Brain microvascular endothelial cell (primary cell): Measurements from ENCODE around the gene METTL5.
"Not testable (repeated sequence)": the region's sequence is repeated elsewhere in the genome, so short reads cannot be mapped to it uniquely, and the experiment has no call there.

Experiments
- DNase-seq: peaks from one replicate; pipeline ENCODE4 v3.0.0-alpha.2; 2020
- H3K27ac ChIP-seq: fragments of 250-450 bp; sonication (Bioruptor Pico); 2 replicates; pipeline ENCODE4 v1.5.1; 2020; ENCODE audit warnings: mild to moderate bottlenecking, moderate library complexity
- H3K27me3 ChIP-seq: fragments of 250-450 bp; sonication (Bioruptor Pico); replicated peaks from 2 replicates; pipeline ENCODE4 v1.5.1; 2020; ENCODE audit warnings: mild to moderate bottlenecking
- H3K36me3 ChIP-seq: fragments of 250-450 bp; sonication (Bioruptor Pico); replicated peaks from 2 replicates; pipeline ENCODE4 v1.5.1; 2020; ENCODE audit warnings: mild to moderate bottlenecking
- H3K4me3 ChIP-seq: 2 replicates; pipeline ENCODE4 v1.5.1; 2011; ENCODE audit warnings: low read depth, mild to moderate bottlenecking, control low read depth, low read length, moderate library complexity
- in situ Hi-C: cut with HindIII; loops from 2 replicates; pipeline ENCODE4 v1.10.0; 2017; ENCODE audit warnings: low sequenced_read_pairs, low pct_ligation_motif_present
- TF ChIP-seq, protein P1 (sequence below): IDR thresholded peaks from 2 replicates; pipeline ENCODE4 v1.5.1; 2011; ENCODE audit warnings: low read depth, mild to moderate bottlenecking, moderate library complexity, low read length, control low read depth, inconsistent platforms; ENCODE audit errors: missing control alignments

METTL5 gene

DNA sequence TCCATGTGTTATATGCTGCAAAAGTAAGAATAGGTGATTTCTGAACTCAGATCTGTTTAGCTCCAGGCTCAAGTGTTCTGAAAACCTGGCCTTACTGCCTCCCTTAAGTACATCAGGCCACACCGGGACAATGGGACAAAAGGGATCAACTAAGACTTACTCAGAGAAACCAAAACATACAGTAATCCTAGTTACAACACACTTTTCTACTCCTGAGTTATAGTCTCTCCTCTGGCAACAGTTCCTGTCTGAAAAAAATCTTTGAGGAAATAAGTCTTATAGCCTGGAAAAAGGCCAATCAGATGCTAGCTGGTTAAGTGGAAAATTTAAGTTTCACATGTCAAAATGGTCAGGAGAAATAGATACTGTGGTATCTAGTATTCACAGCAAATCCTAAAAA is 5.6 kb downstream of the METTL5 start:
- no peak for DNase-seq
- H3K36me3 ChIP-seq: peaks cover 14% of the 10 kb centered on the region
- H3K4me3 ChIP-seq: no peak overlapping the region
- TF ChIP-seq, protein P1, sequence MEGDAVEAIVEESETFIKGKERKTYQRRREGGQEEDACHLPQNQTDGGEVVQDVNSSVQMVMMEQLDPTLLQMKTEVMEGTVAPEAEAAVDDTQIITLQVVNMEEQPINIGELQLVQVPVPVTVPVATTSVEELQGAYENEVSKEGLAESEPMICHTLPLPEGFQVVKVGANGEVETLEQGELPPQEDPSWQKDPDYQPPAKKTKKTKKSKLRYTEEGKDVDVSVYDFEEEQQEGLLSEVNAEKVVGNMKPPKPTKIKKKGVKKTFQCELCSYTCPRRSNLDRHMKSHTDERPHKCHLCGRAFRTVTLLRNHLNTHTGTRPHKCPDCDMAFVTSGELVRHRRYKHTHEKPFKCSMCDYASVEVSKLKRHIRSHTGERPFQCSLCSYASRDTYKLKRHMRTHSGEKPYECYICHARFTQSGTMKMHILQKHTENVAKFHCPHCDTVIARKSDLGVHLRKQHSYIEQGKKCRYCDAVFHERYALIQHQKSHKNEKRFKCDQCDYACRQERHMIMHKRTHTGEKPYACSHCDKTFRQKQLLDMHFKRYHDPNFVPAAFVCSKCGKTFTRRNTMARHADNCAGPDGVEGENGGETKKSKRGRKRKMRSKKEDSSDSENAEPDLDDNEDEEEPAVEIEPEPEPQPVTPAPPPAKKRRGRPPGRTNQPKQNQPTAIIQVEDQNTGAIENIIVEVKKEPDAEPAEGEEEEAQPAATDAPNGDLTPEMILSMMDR: no peak
- H3K27me3 ChIP-seq: no peaks in the 10 kb centered on the region
- in situ Hi-C loops: no loop called here
- peak overlapping the region; percentile 14 for H3K27ac ChIP-seq

DNA sequence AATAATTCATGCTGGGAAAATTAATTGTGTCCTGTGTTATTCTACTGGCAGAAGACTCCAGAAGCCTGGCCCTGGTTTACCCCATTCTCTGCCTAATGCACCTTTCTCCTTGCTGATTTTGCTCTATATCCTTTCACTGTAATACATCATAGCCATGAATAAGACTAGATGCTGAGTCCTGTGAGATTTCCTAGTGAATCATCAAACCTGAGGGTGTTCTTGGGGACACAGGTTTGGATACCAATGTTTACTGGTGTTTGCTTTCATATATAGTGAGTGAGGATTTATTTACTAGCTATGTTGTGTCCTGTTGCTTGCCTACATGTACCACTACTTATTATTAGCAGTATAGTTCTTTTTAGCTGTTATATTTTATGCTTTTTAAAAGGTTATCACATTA is 6.5 kb downstream of the METTL5 start:
- H3K27ac ChIP-seq: no peak overlapping the region
- H3K4me3 ChIP-seq: no peak overlapping the region
- no peak for DNase-seq
- TF ChIP-seq, protein P1: no peak
- H3K27me3 ChIP-seq: no peaks in the 10 kb centered on the region
- in situ Hi-C loops: no loop called here
- H3K36me3 ChIP-seq: peaks cover 22% of the 10 kb centered on the region

DNA sequence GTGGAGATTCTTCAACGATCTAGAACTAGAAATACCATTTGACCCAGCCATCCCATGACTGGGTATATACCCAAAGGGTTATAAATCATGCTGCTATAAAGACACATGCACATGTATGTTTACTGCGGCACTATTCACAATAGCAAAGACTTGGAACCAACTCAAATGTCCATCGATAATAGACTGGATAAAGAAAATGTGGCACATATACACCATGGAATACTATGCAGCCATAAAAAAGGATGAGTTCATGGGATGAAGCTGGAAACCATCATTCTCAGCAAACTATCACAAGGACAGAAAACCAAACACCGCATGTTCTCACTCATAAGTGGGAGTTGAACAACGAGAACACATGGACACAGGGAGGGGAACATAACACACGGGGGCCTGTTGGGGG is 7.3 kb downstream of the METTL5 start:
- DNase-seq, H3K27ac ChIP-seq, H3K4me3 ChIP-seq, in situ Hi-C loops, H3K27me3 ChIP-seq: not testable (repeated sequence)
- H3K36me3 ChIP-seq: peaks cover 25% of the 10 kb centered on the region

DNA sequence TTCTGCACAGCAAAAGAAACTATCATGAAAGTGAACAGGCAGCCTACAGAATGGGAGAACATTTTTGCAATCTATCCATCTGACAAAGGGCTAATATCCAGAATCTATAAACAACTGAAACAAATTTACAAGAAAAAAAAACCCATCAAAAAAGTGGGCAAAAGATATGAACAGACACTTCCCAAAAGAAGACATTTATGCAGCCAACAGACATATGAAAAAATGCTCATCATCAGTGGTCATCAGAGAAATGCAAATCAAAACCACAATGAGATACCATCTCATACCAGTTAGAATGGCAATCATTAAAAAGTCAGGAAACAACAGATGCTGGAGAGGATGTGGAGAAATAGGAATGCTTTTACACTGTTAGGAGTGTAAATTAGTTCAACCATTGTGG is 7.7 kb downstream of the METTL5 start:
- H3K27ac ChIP-seq, in situ Hi-C loops, DNase-seq, H3K27me3 ChIP-seq, H3K4me3 ChIP-seq: not testable (repeated sequence)
- peaks cover 29% of the 10 kb centered on the region for H3K36me3 ChIP-seq

DNA sequence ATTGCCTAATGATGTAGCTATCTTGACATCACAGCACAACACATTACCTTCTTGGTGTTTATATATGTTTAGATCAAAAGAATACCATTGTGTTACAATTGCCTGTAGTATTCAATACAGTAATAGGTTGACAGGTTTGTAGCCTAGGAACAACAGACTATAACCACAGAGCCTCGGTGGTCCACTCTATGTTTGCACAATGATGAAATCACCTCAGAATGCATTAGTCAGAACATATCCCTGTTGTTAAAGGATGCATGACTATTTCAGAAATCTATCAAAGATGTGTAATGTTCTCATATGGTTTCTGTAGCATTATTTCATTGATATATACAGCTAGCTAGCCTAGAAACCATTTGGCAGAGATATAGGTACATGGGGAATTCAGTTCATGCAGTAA is 8.9 kb downstream of the METTL5 start:
- in situ Hi-C loops: no loop called here
- DNase-seq: peak; percentile 86
- Histone ChIP-seq H3K36me3 (peaks cover 36% of the 10 kb centered on the region), H3K27me3 (no peaks in the 10 kb centered on the region), H3K4me3 (no peak overlapping the region), H3K27ac (peak overlapping the region; percentile 64)
- TF ChIP-seq, protein P1: no peak

DNA sequence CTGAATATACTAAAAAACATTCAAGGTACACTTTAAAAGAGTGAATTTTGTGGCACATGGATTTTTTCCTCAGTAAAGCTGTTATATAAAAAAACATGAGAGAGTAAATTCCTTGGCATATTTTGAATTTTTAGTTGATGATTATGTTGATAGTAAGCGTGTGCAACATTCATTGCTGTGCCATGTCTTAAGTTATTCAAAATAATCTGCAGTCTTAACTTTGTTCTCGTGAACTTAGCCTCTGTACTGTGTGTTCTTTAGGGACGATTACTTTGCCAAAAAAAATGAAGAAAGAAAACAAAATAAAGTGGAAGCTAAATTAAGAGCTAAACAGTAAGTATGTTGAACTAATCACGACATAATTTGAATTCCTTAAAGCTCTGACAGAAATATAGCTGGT is 16.5 kb downstream of the METTL5 start:
- H3K36me3 ChIP-seq: peaks cover 55% of the 10 kb centered on the region
- no peaks in the 10 kb centered on the region for H3K27me3 ChIP-seq
- H3K4me3 ChIP-seq: no peak overlapping the region
- peak overlapping the region; percentile 33 for H3K27ac ChIP-seq
- TF ChIP-seq, protein P1: no peak
- DNase-seq: peak; percentile 20
- in situ Hi-C loops: no loop called here

DNA sequence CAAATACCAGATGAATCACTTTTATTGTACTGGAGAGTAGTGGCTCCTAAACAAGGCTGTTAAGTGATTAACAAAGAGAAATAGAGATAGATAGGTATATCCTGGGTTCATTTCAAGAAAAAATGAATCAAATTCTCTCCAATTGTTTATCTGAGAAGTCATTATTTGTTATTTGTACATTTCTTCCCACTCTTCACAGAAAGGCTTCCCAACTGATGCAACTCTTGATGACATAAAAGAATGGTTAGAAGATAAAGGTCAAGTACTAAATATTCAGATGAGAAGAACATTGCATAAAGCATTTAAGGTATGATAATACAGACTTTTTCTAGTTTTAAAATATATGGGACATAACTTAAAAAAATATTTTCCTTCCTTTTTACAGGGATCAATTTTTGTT is 18.1 kb downstream of the METTL5 start:
- TF ChIP-seq, protein P1: no peak
- DNase-seq: no peak
- H3K4me3 ChIP-seq: no peak overlapping the region
- peaks cover 58% of the 10 kb centered on the region for H3K36me3 ChIP-seq
- H3K27me3 ChIP-seq: no peaks in the 10 kb centered on the region
- in situ Hi-C loops: no loop called here
- no peak overlapping the region for H3K27ac ChIP-seq
